HCT116 (cell line): ENCODE results near the gene PRR35. TPM values are rescaled to one million over a fixed set of nuclear protein-coding genes. Genes with fewer than 3 reads are reported as not detected.

Source experiments
- ATAC-seq: fragments of 200-7000 bp; cut with Tn5 transposase; 2 replicates; pipeline ENCODE4 v1.9.1; 2020; ENCODE audit warnings: mild to moderate bottlenecking, moderate library complexity
- BruUV-seq: library from RNA; stranded (reverse); fragments of 400-500 nt; replicated peaks from 2 replicates; lab custom pipeline; 2021; lab: Mats Ljungman, UMichigan
- CTCF ChIA-PET: fragments of 300-600 bp; sonication (Branson Sonifier 250); formaldehyde crosslinking; loops from one replicate; lab custom pipeline; 2021; ENCODE audit warnings: antibody characterized with exemption; lab: Charles Lee
- POLR2A ChIA-PET: fragments of 300-600, 350-600 bp; sonication (Branson Sonifier 250); formaldehyde crosslinking; loops from one replicate; lab custom pipeline; 2021; ENCODE audit warnings: antibody characterized with exemption; lab: Charles Lee
- RAD21 ChIA-PET, 2 experiments: fragments of 300-600 bp; sonication (Branson Sonifier 250); formaldehyde crosslinking; loops; one replicate each; lab custom pipeline; 2023; ENCODE audit warnings: low total read pairs in 2 of 2; ENCODE audit not compliant: uncharacterized antibody in 2 of 2, unreplicated experiment in 2 of 2, low non-redundant PET in 1 of 2; lab: Charles Lee
- DNase-seq: peaks from one replicate; pipeline ENCODE4 v3.0.0-alpha.2; 2010; ENCODE audit warnings: low read depth, low spot score
- H2AFZ ChIP-seq: fragments of 200-600 bp; shearing (Covaris generic), sonication (generic); 2 replicates; pipeline ENCODE4 v1.6.1; 2017; ENCODE audit warnings: low read depth, mixed run types, mixed read lengths, antibody characterized with exemption, low read length; ENCODE audit not compliant: poor library complexity, severe bottlenecking
- H3K27ac ChIP-seq: 2 replicates; pipeline ENCODE4 v1.5.1; 2012; ENCODE audit warnings: low read depth, low read length
- H3K27me3 ChIP-seq: fragments of 200-600 bp; sonication (generic); 2 replicates; pipeline ENCODE4 v1.6.1; 2016; ENCODE audit warnings: mixed run types, low read length, mixed read lengths; ENCODE audit not compliant: insufficient read depth
- H3K36me3 ChIP-seq, 2 experiments: fragments of 200-500 bp in 1 of 2; fragments of 200-600 bp in 1 of 2; sonication (Bioruptor generic) in 1 of 2; sonication (generic) in 1 of 2; 2 replicates each; pipeline versions ENCODE4 v1.5.1 to v1.6.1; 2014 to 2016; ENCODE audit warnings: low read length in 2 of 2, inconsistent platforms in 1 of 2, mixed read lengths in 1 of 2, mixed run types in 1 of 2; ENCODE audit not compliant: insufficient read depth in 2 of 2, control insufficient read depth in 1 of 2
- H3K4me1 ChIP-seq, 2 experiments: fragments of 200-600 bp in 1 of 2; sonication (generic) in 1 of 2; 2 replicates each; pipeline versions ENCODE4 v1.5.1 to v1.6.1; 2012 to 2017; ENCODE audit warnings: low read length in 2 of 2, inconsistent platforms in 1 of 2, mild to moderate bottlenecking in 1 of 2, mixed read lengths in 1 of 2, mixed run types in 1 of 2, moderate library complexity in 1 of 2; ENCODE audit not compliant: insufficient read depth in 2 of 2, control insufficient read depth in 1 of 2
- H3K4me2 ChIP-seq: fragments of 200-600 bp; sonication (generic); 2 replicates; pipeline ENCODE4 v1.6.1; 2017; ENCODE audit warnings: mixed run types, low read length, mixed read lengths
- H3K4me3 ChIP-seq, 2 experiments: fragments of 200-600 bp in 1 of 2; sonication (generic) in 1 of 2; replicated peaks in 1 of 2; 2 replicates each; pipeline ENCODE4 v1.5.1; 2011 to 2016; ENCODE audit warnings: low read length in 2 of 2, control low read depth in 1 of 2, low read depth in 1 of 2, mild to moderate bottlenecking in 1 of 2, mixed read lengths in 1 of 2, mixed run types in 1 of 2
- H3K79me2 ChIP-seq: fragments of 200-600 bp; sonication (generic); 2 replicates; pipeline ENCODE4 v1.6.1; 2017; ENCODE audit warnings: mild to moderate bottlenecking, mixed run types, low read length, moderate library complexity, mixed read lengths; ENCODE audit not compliant: insufficient read depth
- H3K9ac ChIP-seq: fragments of 200-600 bp; sonication (generic); 2 replicates; pipeline ENCODE4 v1.6.1; 2016; ENCODE audit warnings: low read length, mixed read lengths
- H3K9me2 ChIP-seq: fragments of 200-600 bp; sonication (generic), shearing (Covaris generic); 2 replicates; pipeline ENCODE4 v1.6.1; 2017; ENCODE audit warnings: mixed run types, mild to moderate bottlenecking, moderate library complexity; ENCODE audit not compliant: insufficient read depth
- H3K9me3 ChIP-seq, 2 experiments: fragments of 200-500 bp in 1 of 2; fragments of 200-600 bp in 1 of 2; sonication (Bioruptor generic) in 1 of 2; sonication (generic) in 1 of 2; 2 replicates each; pipeline ENCODE4 v1.6.1; 2014 to 2017; ENCODE audit warnings: low read length in 2 of 2, mixed read lengths in 2 of 2, inconsistent platforms in 1 of 2, low read depth in 1 of 2, mild to moderate bottlenecking in 1 of 2, mixed run types in 1 of 2, moderate library complexity in 1 of 2; ENCODE audit not compliant: control insufficient read depth in 1 of 2, insufficient read depth in 1 of 2
- H4K20me1 ChIP-seq: fragments of 200-600 bp; sonication (generic), shearing (Covaris generic); 2 replicates; pipeline ENCODE4 v1.6.1; 2017; ENCODE audit warnings: mixed run types, mild to moderate bottlenecking, moderate library complexity; ENCODE audit not compliant: insufficient read depth
- EGR1 ChIP-seq: IDR thresholded peaks from 2 replicates; pipeline ENCODE4 v1.6.1; 2012; ENCODE audit warnings: low read depth
- ELF1 ChIP-seq: IDR thresholded peaks from 2 replicates; pipeline ENCODE4 v1.6.1; 2012; ENCODE audit warnings: low read depth, borderline replicate concordance
- EZH2 ChIP-seq: fragments of 200-600 bp; sonication (generic); IDR thresholded peaks from 2 replicates; pipeline ENCODE4 v1.6.1; 2017; ENCODE audit warnings: antibody characterized with exemption, mixed run types
- EZH2phosphoT487 ChIP-seq: fragments of 200-600 bp; IDR thresholded peaks from 2 replicates; pipeline ENCODE4 v1.6.1; 2018; ENCODE audit warnings: antibody characterized with exemption, borderline replicate concordance
- FOSL1 ChIP-seq: IDR thresholded peaks from 2 replicates; pipeline ENCODE4 v1.6.1; 2012; ENCODE audit warnings: low read depth
- JUND ChIP-seq: IDR thresholded peaks from 2 replicates; pipeline ENCODE4 v1.6.1; 2012
- MAX ChIP-seq: IDR thresholded peaks from 2 replicates; pipeline ENCODE4 v1.6.1; 2012
- POLR2AphosphoS5 ChIP-seq: IDR thresholded peaks from 2 replicates; pipeline ENCODE4 v1.6.1; 2011; ENCODE audit warnings: mild to moderate bottlenecking, low read depth, low read length, moderate library complexity
- RAD21 ChIP-seq: IDR thresholded peaks from 2 replicates; pipeline ENCODE4 v1.6.1; 2012; ENCODE audit warnings: low read depth, mild to moderate bottlenecking
- REST ChIP-seq: IDR thresholded peaks from 2 replicates; pipeline ENCODE4 v1.6.1; 2012; ENCODE audit warnings: low read depth
- SIN3A ChIP-seq: IDR thresholded peaks from 2 replicates; pipeline ENCODE4 v1.6.1; 2012; ENCODE audit warnings: low read depth
- SP1 ChIP-seq: IDR thresholded peaks from 2 replicates; pipeline ENCODE4 v1.6.1; 2012; ENCODE audit warnings: low read depth
- SRF ChIP-seq: IDR thresholded peaks from 2 replicates; pipeline ENCODE4 v1.6.1; 2012; ENCODE audit warnings: low read depth
- YY1 ChIP-seq: IDR thresholded peaks from 2 replicates; pipeline ENCODE4 v1.6.1; 2011; ENCODE audit warnings: low read length, low read depth, moderate library complexity, mild to moderate bottlenecking; ENCODE audit not compliant: insufficient replicate concordance; ENCODE audit errors: extremely low read depth
- ZFX ChIP-seq: fragments of 450-650 bp; IDR thresholded peaks from 2 replicates; pipeline ENCODE4 v1.6.1; 2017
- intact Hi-C: fragments of 100-400 bp; cut with micrococcal nuclease; formaldehyde crosslinking; loops from 2 replicates; pipeline ENCODE4 v1.10.0; 2022
- total RNA-seq: library from RNA; stranded (reverse); gene quantifications from one replicate; pipeline ENCODE4 v1.2.1, GENCODE V29; 2021; ENCODE audit not compliant: unreplicated experiment
- TF ChIP-seq, protein P1 (sequence below): IDR thresholded peaks from 2 replicates; pipeline ENCODE4 v1.6.1; 2011; ENCODE audit warnings: mild to moderate bottlenecking, low read length, moderate library complexity; ENCODE audit not compliant: insufficient replicate concordance; ENCODE audit errors: extremely low read depth
- TF ChIP-seq, protein P2 (sequence below), 3 experiments: fragments of 200-600 bp in 1 of 3; sonication (generic) in 1 of 3; IDR thresholded peaks in 2 of 3; conservative IDR thresholded peaks in 1 of 3; 2 replicates each; pipeline ENCODE4 v1.5.1; 2012 to 2017; ENCODE audit warnings: low read depth in 2 of 3, low read length in 2 of 3, antibody characterized with exemption in 1 of 3, borderline replicate concordance in 1 of 3, control low read depth in 1 of 3, mild to moderate bottlenecking in 1 of 3, mixed read lengths in 1 of 3, mixed run types in 1 of 3, moderate library complexity in 1 of 3; ENCODE audit not compliant: insufficient read depth in 1 of 3

The PRR35 gene
- total RNA-seq, 1 experiment from 2014 or later, result not detected

- no peak for TF ChIP-seq EZH2phosphoT487
These were observed 1.7 kb upstream of the PRR35 start (continued) for GRCh38 chr16:558298-559020.

DNA sequence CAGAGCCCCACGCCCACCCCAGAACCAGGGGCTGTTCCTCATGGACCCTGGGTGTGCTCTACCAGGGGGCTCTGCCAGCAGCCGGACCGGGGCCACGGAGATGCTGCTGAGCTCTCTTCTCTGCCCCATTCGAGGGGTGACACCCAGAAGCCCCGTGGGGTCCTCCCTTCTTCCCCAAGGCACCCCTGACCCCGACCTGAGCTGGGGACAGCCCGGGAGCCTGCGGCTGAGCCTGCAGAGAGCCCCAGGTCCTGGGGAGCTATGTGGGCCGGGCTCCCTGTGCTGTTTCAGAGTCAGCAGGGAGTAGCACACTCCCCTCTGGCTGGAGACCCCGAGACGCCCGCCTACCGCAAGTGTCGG is 1.2 kb upstream of the PRR35 start:
- Histone ChIP-seq H3K9ac (no peak overlapping the region), H3K27ac (no peak overlapping the region), H4K20me1 (no peaks in the 10 kb centered on the region), H3K4me3 (no peak overlapping the region), H3K9me2 (no peaks in the 10 kb centered on the region), H2AFZ (no peak overlapping the region), H3K27me3 (no peaks in the 10 kb centered on the region), H3K9me3 (no peaks in the 10 kb centered on the region), H3K36me3 (no peaks in the 10 kb centered on the region), H3K79me2 (no peaks in the 10 kb centered on the region), H3K4me1 (no peaks in the 10 kb centered on the region), H3K4me2 (no peak overlapping the region)
- ChIA-PET RAD21 (no interaction called here), CTCF (no interaction called here), POLR2A (no interaction called here)
- ATAC-seq (no peak), DNase-seq (no peak)
- BruUV-seq, result no TSS peak
- intact Hi-C loops, result no loop called here
- TF ChIP-seq FOSL1 (no peak), EZH2phosphoT487 (no peak), YY1 (no peak), RAD21 (no peak), MAX (no peak), REST (no peak), SIN3A (no peak), EZH2 (no peak), ZFX (no peak), EGR1 (no peak), POLR2AphosphoS5 (no peak), SP1 (no peak), JUND (no peak), ELF1 (no peak), SRF (no peak)
- TF ChIP-seq, protein P1, sequence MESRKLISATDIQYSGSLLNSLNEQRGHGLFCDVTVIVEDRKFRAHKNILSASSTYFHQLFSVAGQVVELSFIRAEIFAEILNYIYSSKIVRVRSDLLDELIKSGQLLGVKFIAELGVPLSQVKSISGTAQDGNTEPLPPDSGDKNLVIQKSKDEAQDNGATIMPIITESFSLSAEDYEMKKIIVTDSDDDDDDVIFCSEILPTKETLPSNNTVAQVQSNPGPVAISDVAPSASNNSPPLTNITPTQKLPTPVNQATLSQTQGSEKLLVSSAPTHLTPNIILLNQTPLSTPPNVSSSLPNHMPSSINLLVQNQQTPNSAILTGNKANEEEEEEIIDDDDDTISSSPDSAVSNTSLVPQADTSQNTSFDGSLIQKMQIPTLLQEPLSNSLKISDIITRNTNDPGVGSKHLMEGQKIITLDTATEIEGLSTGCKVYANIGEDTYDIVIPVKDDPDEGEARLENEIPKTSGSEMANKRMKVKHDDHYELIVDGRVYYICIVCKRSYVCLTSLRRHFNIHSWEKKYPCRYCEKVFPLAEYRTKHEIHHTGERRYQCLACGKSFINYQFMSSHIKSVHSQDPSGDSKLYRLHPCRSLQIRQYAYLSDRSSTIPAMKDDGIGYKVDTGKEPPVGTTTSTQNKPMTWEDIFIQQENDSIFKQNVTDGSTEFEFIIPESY, result no peak
- TF ChIP-seq, protein P2, sequence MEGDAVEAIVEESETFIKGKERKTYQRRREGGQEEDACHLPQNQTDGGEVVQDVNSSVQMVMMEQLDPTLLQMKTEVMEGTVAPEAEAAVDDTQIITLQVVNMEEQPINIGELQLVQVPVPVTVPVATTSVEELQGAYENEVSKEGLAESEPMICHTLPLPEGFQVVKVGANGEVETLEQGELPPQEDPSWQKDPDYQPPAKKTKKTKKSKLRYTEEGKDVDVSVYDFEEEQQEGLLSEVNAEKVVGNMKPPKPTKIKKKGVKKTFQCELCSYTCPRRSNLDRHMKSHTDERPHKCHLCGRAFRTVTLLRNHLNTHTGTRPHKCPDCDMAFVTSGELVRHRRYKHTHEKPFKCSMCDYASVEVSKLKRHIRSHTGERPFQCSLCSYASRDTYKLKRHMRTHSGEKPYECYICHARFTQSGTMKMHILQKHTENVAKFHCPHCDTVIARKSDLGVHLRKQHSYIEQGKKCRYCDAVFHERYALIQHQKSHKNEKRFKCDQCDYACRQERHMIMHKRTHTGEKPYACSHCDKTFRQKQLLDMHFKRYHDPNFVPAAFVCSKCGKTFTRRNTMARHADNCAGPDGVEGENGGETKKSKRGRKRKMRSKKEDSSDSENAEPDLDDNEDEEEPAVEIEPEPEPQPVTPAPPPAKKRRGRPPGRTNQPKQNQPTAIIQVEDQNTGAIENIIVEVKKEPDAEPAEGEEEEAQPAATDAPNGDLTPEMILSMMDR (IDR thresholded peaks at IDR 0.05 in 2 of 3, conservative IDR thresholded peaks at IDR 0.05 in 1 of 3; ENCODE audit: borderline replicate concordance in 1 of 3, insufficient read depth in 1 of 3, low read depth in 2 of 3, low read length in 2 of 3), result no peak
